Esophagus squamous epithelium (tissue), 5 donors: ENCODE results near the gene COMMD10. TPM values are rescaled to one million over a fixed set of nuclear protein-coding genes. Genes with fewer than 3 reads are reported as not detected.

ENCODE experiments used
- DNase-seq: peaks from one replicate; lab custom pipeline; 2025; lab: John Stamatoyannopoulos, UW
- H3K27ac ChIP-seq, 4 donors: fragments of 200-600 bp; sonication (generic); one replicate each; pipeline ENCODE4 v1.5.1; 2016 to 2019; ENCODE audit warnings: mild to moderate bottlenecking in 1 of 4
- H3K27me3 ChIP-seq, 4 donors: fragments of 200-600 bp; sonication (generic); 1 replicate in 3 of 4; 2 replicates in 1 of 4; pipeline versions ENCODE4 v1.5.1 to v1.6.0; 2017 to 2021; ENCODE audit warnings: antibody characterized with exemption in 1 of 4
- H3K36me3 ChIP-seq, 3 donors: fragments of 200-600 bp; sonication (generic); one replicate each; pipeline ENCODE4 v1.5.1; 2016 to 2019
- H3K4me1 ChIP-seq, 3 donors: fragments of 200-600 bp; sonication (generic); one replicate each; pipeline ENCODE4 v1.5.1; 2017 to 2019
- H3K4me3 ChIP-seq, 4 donors: fragments of 200-600 bp; sonication (generic); 1 replicate in 3 of 4; 2 replicates in 1 of 4; pipeline ENCODE4 v1.5.1; 2016 to 2019; ENCODE audit warnings: mild to moderate bottlenecking in 2 of 4, moderate library complexity in 1 of 4
- H3K9me3 ChIP-seq, 3 donors: fragments of 200-600 bp; sonication (generic); one replicate each; pipeline ENCODE4 v1.5.1; 2016 to 2019
- CTCF ChIP-seq, 6 experiments: fragments of 450-650 bp in 4 of 6; fragments of 200-600 bp in 2 of 6; sonication (generic) in 2 of 6; IDR thresholded peaks; one replicate each; pipeline ENCODE4 v1.5.1; 2016 to 2019; ENCODE audit warnings: antibody characterized with exemption in 6 of 6, mild to moderate bottlenecking in 4 of 6, moderate library complexity in 4 of 6
- POLR2A ChIP-seq, 4 donors: fragments of 450-650 bp; IDR thresholded peaks; one replicate each; pipeline ENCODE4 v1.6.1; 2017; ENCODE audit warnings: antibody characterized with exemption in 4 of 4, mild to moderate bottlenecking in 4 of 4, moderate library complexity in 3 of 4
- WGBS, 2 donors: methylation state at CpG; one replicate each; pipeline ENCODE4 v1.1.5; 2018; 5-methylcytosine and 5-hydroxymethylcytosine counted together
- intact Hi-C: fragments of 100-400 bp; cut with DNase I; formaldehyde crosslinking; loops from one replicate; pipeline ENCODE4 v1.15.0; 2022
- total RNA-seq, 4 donors: library from RNA; depleted of rRNA; stranded (reverse); fragments of >200 nt; gene quantifications; one replicate each; pipeline ENCODE4 v1.1.0, GENCODE V29; 2016
- donor health status: DM: yes; HTN: yes; CAD: no.

Gene COMMD10
- total RNA-seq, 4 donors from 2014 or later: 14.1 to 29.0 (median 18.7) TPM

GRCh38 chr5:116265471-116265870 is 180.6 kb downstream of the COMMD10 start:
- Histone ChIP-seq H3K27me3 (no peaks in the 10 kb centered on the region), H3K9me3 (no peaks in the 10 kb centered on the region), H3K4me1 (no peaks in the 10 kb centered on the region), H3K27ac (no peak overlapping the region), H3K4me3 (no peak overlapping the region), H3K36me3 (no peaks in the 10 kb centered on the region)
- WGBS, 2 donors: 91 to 94% methylated on average over 3 of the region's 3 CpGs
- no peak for DNase-seq
- TF ChIP-seq POLR2A (IDR thresholded peaks at IDR 0.05): no peak
- no peak for TF ChIP-seq CTCF (IDR thresholded peaks at IDR 0.05)
- intact Hi-C loops: no loop called here

GRCh38 chr5:116271446-116272025 is 186.7 kb downstream of the COMMD10 start:
- H3K4me3 ChIP-seq: no peak overlapping the region
- H3K4me1 ChIP-seq: no peaks in the 10 kb centered on the region
- no peaks in the 10 kb centered on the region for H3K27me3 ChIP-seq
- TF ChIP-seq POLR2A (IDR thresholded peaks at IDR 0.05) (no peak), CTCF (IDR thresholded peaks at IDR 0.05) (no peak)
- peaks cover 0 to 5% (median 0%) of the 10 kb centered on the region in 3 donors for H3K36me3 ChIP-seq
- intact Hi-C loops: no loop called here
- no peak for DNase-seq
- H3K9me3 ChIP-seq: peaks cover 0 to 5% (median 0%) of the 10 kb centered on the region in 3 donors
- 65 to 86% methylated on average over 2 of the region's 2 CpGs for WGBS, 2 donors
- no peak overlapping the region for H3K27ac ChIP-seq

GRCh38 chr5:116272281-116272941 is 187.6 kb downstream of the COMMD10 start:
- H3K27ac ChIP-seq: peak overlapping the region in 1 of 4 donors; percentile 3

GRCh38 chr5:116273448-116274242 is 188.8 kb downstream of the COMMD10 start:
- TF ChIP-seq CTCF (IDR thresholded peaks at IDR 0.05): no peak
- no peak for TF ChIP-seq POLR2A (IDR thresholded peaks at IDR 0.05)
- Histone ChIP-seq H3K9me3 (peaks cover 0 to 19% (median 0%) of the 10 kb centered on the region in 3 donors), H3K27ac (no peak overlapping the region), H3K27me3 (no peaks in the 10 kb centered on the region), H3K36me3 (peaks cover 0 to 5% (median 0%) of the 10 kb centered on the region in 3 donors), H3K4me3 (no peak overlapping the region), H3K4me1 (no peaks in the 10 kb centered on the region)
- 18 to 23% methylated on average over 1 of the region's 1 CpG for WGBS, 2 donors
- intact Hi-C loops: no loop called here
- no peak for DNase-seq

More at GRCh38 chr5:116272281-116272941, 187.6 kb downstream of the COMMD10 start:
- no peak for TF ChIP-seq POLR2A (IDR thresholded peaks at IDR 0.05)
- TF ChIP-seq CTCF (IDR thresholded peaks at IDR 0.05): no peak
- WGBS, 2 donors: 73 to 75% methylated on average over 5 of the region's 5 CpGs
- H3K4me1 ChIP-seq: no peaks in the 10 kb centered on the region
- no peaks in the 10 kb centered on the region for H3K27me3 ChIP-seq
- no peak for DNase-seq
- intact Hi-C loops: no loop called here
- peaks cover 0 to 5% (median 0%) of the 10 kb centered on the region in 3 donors for H3K36me3 ChIP-seq
- no peak overlapping the region for H3K4me3 ChIP-seq
- peaks cover 0 to 14% (median 0%) of the 10 kb centered on the region in 3 donors for H3K9me3 ChIP-seq
